HL-60 (cell line): ENCODE data around the gene WBP1.

Experiments
- CTCF ChIP-seq: IDR thresholded peaks from one replicate; pipeline ENCODE4 v1.5.1; 2011; ENCODE audit warnings: low read length, control low read depth, inconsistent platforms; ENCODE audit not compliant: insufficient read depth
- POLR2AphosphoS5 ChIP-seq: IDR thresholded peaks from 2 replicates; pipeline ENCODE4 v1.6.1; 2012; ENCODE audit warnings: low read depth

GRCh38 chr2:74502720-74503505 lies 44.7 kb downstream of the WBP1 start:
- TF ChIP-seq CTCF, result no peak
- no peak for TF ChIP-seq POLR2AphosphoS5
